GM12891 (cell line): ENCODE measurements around the gene RPA1.

ENCODE experiments used
- POLR2A ChIP-seq: IDR thresholded peaks from 2 replicates; pipeline ENCODE4 v1.6.1; 2011; ENCODE audit warnings: low read depth, low read length, control low read depth
- POLR2AphosphoS5 ChIP-seq: IDR thresholded peaks from 2 replicates; pipeline ENCODE4 v1.6.1; 2011; ENCODE audit warnings: low read depth, low read length, control low read depth
- POU2F2 ChIP-seq: IDR thresholded peaks from 2 replicates; pipeline ENCODE4 v1.6.1; 2011; ENCODE audit warnings: low read depth, mild to moderate bottlenecking, control low read depth, low read length, moderate library complexity

GRCh38 chr17:1829592-1830257 lies at the start of gene RPA1, which contains the start of gene SMYD4:
- peak; percentile 81 for TF ChIP-seq POLR2A
- TF ChIP-seq POLR2AphosphoS5: peak; percentile 77
- TF ChIP-seq POU2F2: no peak
